ENCODE data around the gene TSSC4.

The TSSC4 gene

DNA sequence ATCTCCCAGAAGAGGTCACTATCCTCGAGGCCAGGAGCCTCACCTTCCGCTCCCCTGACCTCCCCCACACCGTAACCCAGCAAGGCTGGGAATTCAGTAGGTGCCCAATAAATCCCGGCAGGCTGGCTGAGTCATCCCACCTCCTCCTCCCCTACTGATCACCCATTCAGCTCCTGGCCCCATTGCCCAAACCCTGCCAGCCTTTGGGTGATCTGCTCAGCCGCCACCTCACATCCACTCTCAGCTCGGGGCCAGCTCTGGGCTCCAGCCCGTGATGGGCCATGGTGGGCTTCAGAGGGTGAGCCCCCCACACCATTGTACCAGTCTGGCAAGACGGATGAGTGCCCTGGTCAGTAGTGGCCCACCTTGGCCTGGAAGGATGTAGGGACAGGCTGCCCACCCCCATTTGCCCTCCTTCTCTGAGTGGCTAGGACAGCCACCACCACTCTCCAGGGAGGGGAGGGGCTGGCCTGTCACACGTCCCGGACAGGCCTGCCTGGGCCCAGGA is 35.5 kb downstream of the TSSC4 start:
- no peak for DNase-seq

DNA sequence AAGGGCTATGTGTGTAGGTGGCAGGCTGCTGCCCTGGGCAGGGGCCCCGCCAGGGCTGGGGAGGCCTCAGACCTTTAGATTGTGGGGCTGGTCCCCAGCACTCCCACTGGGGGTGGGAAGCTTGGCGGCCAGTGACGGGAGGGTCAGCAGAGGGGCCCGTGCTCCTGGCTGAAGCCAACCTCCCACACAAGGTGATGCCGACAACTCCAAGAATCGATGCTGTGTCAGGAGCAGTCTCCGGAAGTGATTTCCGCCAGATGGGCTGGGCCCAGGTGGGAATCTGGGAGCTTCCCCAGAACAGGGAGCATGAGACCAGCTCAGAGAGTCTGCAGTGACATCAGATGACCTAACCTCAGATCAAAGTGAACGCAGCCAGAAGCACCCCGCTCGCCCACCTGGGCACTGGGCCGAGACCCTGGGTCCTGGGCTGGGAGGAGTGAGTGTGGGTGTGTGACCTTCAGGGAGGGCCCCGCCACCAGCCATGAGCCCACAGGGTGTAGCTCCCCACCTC is 36.0 kb downstream of the TSSC4 start:
- DNase-seq = no peak

- no peak for DNase-seq
Observed at GRCh38 chr11:2437516-2437915, 37.0 kb downstream of the TSSC4 start.

GRCh38 chr11:2439820-2440219 is 39.3 kb downstream of the TSSC4 start:
- DNase-seq = no peak

GRCh38 chr11:2440646-2441045 is 40.1 kb downstream of the TSSC4 start:
- DNase-seq = no peak

GRCh38 chr11:2441171-2441570 is 40.6 kb downstream of the TSSC4 start:
- DNase-seq = no peak

DNA sequence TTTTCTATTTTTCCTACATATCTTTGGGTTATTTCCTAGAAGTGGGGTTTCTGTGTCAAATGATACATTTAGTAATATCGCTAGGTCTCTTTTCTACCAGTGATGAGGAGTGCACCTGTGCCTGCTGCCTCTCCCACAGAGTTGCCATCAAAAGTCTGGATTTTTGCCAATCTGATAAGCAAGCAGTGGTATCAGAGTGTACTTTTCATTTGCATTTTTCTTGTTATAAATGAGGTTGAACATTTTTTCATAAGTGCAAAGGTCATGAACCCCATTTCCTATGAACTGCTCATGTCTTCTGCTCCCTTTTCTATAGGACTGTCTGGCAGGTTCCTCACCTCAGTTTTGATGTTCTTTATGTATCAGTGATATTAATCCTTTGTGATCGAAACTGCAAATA is 42.0 kb downstream of the TSSC4 start:
- peak in 1 of 3 experiments; percentile 21 for DNase-seq

- DNase-seq = no peak
Observed at GRCh38 chr11:2443406-2443805, 42.9 kb downstream of the TSSC4 start.

DNA sequence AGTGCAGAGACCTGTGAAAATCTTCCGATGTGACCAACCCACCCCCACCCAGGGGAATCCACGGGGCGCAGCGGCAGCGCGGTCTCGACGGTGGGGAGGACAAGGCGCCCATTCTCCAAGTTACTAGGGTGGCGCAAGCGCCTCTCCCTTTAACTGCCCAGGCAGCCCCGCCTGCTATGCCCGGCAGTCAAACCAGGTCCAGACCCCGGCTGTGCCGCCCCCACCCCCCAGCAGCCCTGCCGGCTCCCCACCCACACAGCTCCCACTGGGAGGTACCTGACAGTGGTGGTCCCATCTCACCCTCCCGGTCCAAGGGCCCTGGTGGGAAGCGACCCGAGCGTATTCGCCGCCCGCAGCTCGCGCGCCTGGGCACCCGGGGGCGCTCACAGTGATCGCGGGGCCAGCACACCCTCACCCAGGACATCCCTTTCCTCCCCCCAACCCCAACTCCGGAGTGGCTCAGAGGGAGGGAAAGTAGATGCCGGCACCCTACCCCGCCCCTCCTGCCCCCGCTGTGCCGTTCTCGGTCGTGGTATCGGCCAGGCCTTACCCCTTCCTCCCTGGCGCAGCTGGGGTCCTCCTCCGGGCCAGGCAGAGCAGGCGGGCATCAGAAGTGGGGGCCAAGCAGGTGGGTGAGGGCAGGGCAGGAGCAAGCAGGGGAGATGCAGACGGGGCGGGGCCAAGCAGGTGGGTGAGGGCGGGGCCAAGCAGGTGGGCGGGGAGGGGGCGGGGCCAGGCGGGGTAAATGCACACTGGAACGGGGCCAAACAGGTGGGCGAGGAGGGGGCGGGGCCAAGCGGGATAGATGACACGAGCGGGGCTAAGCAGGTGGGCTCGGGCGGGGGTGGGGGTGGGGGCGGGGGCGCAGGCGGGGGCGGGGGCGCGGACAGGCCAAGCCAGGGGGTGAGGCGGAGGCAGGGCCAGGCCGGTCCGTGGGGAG is 43.6 kb downstream of the TSSC4 start, which contains the start of gene TRPM5:
Gene TRPM5 (minus strand): TSS at position 634 of the 940 bp plus-strand sequence. CDS start 21,478 bp downstream, outside the sequence.
- DNase-seq = peak in 2 of 3 experiments; percentile 47 to 71

DNA sequence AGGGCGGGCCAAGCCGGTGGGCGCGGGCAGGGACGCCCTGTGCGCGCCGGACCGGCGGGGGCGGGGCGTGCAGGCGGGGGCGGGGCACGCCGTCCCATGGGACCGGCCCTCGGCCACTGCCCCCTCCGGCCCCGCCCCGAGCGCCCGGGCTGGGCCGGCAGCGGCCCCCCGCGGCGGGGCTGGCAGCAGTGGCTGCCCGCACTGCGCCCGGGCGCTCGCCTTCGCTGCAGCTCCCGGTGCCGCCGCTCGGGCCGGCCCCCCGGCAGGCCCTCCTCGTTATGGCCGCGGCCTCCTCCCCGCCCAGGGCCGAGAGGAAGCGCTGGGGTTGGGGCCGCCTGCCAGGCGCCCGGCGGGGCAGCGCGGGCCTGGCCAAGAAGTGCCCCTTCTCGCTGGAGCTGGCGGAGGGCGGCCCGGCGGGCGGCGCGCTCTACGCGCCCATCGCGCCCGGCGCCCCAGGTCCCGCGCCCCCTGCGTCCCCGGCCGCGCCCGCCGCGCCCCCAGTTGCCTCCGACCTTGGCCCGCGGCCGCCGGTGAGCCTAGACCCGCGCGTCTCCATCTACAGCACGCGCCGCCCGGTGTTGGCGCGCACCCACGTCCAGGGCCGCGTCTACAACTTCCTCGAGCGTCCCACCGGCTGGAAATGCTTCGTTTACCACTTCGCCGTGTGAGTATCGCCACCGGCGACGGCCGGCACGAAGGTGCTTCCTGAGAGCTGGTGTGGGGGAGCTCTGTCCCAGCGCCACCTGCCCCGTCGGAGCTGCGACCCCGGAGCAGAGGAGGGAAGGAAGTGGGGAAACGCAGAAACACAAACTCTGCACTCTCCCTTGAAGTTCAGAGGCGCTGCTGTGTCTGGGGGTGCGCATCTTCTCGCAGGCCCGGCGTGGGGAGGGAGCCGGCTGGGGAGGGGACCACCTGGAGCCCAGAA is 44.5 kb downstream of the TSSC4 start, which contains the start of gene KCNQ1:
Gene KCNQ1 (plus strand): TSS at position 188 of the 925 bp plus-strand sequence. CDS start 91 bp downstream, at position 279.
- peak in 2 of 3 experiments; percentile 64 to 71 for DNase-seq

- peak in 2 of 3 experiments; percentile 23 to 37 for DNase-seq
Observed at GRCh38 chr11:2445746-2446551, 45.4 kb downstream of the TSSC4 start.

GRCh38 chr11:2446590-2447252 is 46.2 kb downstream of the TSSC4 start:
- DNase-seq = no peak

DNA sequence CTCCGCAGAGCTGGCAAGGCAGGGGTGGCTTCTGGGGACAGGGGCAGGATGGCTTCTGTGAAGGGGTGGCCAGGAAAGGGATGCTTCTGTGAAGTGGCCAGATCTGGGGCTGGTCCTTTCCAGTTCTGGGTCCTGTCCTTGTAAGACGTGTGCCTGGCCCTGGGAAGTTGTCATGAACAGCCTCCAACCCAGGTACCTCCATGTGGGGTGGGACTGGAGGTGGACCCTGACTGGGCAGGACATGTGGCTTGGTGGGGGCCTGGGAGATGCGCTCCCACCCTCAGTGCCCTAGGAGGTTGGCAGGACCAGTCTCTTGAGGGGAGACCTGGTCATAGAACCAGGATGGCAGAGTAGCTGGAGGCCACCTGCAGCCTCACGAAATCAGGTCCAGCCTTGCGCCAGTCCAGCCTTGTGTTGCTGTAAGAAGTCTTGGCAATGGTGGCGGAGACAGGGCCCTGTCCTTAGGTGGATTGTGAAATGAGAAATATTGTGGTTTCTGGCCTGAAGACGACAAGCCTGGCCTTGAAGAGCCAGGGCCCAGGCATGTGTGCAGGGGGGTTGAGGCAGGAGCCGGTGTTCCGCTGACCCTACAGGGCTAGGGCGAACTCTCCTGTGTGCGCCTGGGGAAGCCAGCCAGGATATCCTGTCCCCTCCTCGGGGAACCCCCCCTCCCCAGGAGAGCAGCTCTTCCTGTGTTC is 46.9 kb downstream of the TSSC4 start:
- no peak for DNase-seq

GRCh38 chr11:2447951-2448650 is 47.6 kb downstream of the TSSC4 start:
- DNase-seq = no peak

GRCh38 chr11:2448661-2449547 is 48.4 kb downstream of the TSSC4 start:
- DNase-seq = no peak

- DNase-seq = no peak
Observed at GRCh38 chr11:2449548-2450320, 49.2 kb downstream of the TSSC4 start.

GRCh38 chr11:2450321-2451041 is 49.9 kb downstream of the TSSC4 start:
- DNase-seq = no peak

Data from NCI-H1417 (cell line).